ENCODE measurements around the gene TP73.

DNA sequence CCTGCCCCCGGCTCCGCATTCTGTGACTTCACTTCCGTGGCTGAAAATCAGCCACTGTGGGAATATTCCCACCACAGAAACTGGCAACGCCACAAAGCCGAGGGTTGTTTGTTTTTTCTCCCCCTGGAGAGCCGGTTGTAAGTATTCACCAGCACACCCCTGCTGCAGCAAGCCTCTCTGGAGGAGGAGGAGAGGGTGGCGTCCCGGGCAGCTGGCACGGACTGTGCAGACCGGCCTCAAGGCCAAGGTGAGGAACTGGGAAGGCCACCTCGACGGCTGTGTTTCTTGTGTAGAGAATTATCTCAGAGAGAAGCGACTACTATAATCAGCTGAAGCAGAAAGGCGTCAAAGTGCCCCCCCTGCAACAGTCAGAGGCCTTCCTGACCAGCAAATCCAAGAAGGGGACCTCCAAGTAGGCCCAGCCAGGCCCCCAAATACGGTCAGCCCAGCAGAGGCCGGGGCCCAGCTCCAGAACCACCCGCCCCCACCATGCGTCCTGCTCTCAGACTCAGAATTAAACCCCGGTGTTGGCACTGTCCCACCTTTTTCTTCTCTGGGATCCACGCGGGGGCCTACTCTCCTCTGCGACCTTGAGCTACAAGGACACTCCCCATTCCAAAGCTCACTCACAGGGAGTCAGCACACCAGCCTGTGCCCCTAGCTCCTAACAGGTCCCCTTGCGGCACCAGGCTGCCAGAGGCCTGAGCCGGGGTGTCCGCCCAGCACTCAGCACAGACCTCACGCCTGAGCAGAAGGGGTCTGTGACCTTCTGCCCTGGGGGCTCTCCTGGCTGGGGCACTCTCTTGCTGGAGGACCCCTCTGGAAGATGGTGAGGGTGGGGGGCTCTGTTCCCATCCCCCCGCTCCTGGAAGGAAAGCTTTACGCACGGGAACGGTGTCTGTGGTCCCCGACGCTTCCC is 119.1 kb downstream of the TP73 start:
- TF ChIP-seq POLR2A (IDR thresholded peaks at IDR 0.05; ENCODE audit: low read length) (no peak), GATA1 (IDR thresholded peaks at IDR 0.05; ENCODE audit: low read depth, low read length) (no peak)
